Mesenchymal stem cell (in vitro differentiated cells and primary cell): ENCODE measurements around the gene PREB.

ENCODE experiments used
- DNase-seq: peaks from one replicate; pipeline ENCODE4 v3.0.0-alpha.2; 2013
- H2AFZ ChIP-seq: one replicate; pipeline ENCODE4 v1.6.1; 2013; ENCODE audit warnings: low read depth, mild to moderate bottlenecking, control low read depth, inconsistent platforms, low read length, moderate library complexity
- H2AK5ac ChIP-seq: 2 replicates; pipeline ENCODE4 v1.6.1; 2013; ENCODE audit warnings: low read length, moderate library complexity, mild to moderate bottlenecking, inconsistent platforms; ENCODE audit not compliant: severe bottlenecking
- H2BK120ac ChIP-seq: one replicate; pipeline ENCODE4 v1.6.1; 2013; ENCODE audit warnings: low read depth, mild to moderate bottlenecking, inconsistent platforms, low read length, moderate library complexity
- H2BK12ac ChIP-seq, 2 experiments: one replicate each; pipeline ENCODE4 v1.6.1; 2013; ENCODE audit warnings: inconsistent platforms in 2 of 2, low read length in 2 of 2, mild to moderate bottlenecking in 2 of 2, moderate library complexity in 2 of 2, control low read depth in 1 of 2
- H2BK15ac ChIP-seq: one replicate; pipeline ENCODE4 v1.6.1; 2013; ENCODE audit warnings: mild to moderate bottlenecking, low read depth, inconsistent platforms; ENCODE audit not compliant: poor library complexity, severe bottlenecking
- H2BK5ac ChIP-seq: 2 replicates; pipeline ENCODE4 v1.6.1; 2013; ENCODE audit warnings: low read depth, mild to moderate bottlenecking, low read length, control low read depth, inconsistent platforms; ENCODE audit not compliant: poor library complexity, severe bottlenecking
- H3K14ac ChIP-seq, 2 experiments: one replicate each; pipeline ENCODE4 v1.6.1; 2013; ENCODE audit warnings: inconsistent platforms in 2 of 2, low read length in 2 of 2, control low read depth in 1 of 2, mild to moderate bottlenecking in 1 of 2, moderate library complexity in 1 of 2
- H3K18ac ChIP-seq, 2 experiments: one replicate each; pipeline ENCODE4 v1.6.1; 2013; ENCODE audit warnings: inconsistent platforms in 2 of 2, low read length in 2 of 2, control low read depth in 1 of 2, low read depth in 1 of 2, mild to moderate bottlenecking in 1 of 2
- H3K23ac ChIP-seq, 2 experiments: one replicate each; pipeline ENCODE4 v1.6.1; 2013; ENCODE audit warnings: inconsistent platforms in 2 of 2, low read length in 2 of 2, mild to moderate bottlenecking in 2 of 2, moderate library complexity in 2 of 2, control low read depth in 1 of 2
- H3K27ac ChIP-seq: 2 replicates; pipeline ENCODE4 v1.5.1; 2013; ENCODE audit warnings: mild to moderate bottlenecking, moderate library complexity, low read length, control low read depth, inconsistent platforms; ENCODE audit not compliant: poor library complexity, severe bottlenecking
- H3K27me3 ChIP-seq, 2 experiments: 2 replicates each; pipeline versions ENCODE4 v1.6.1 to v1.7.0; 2013; ENCODE audit warnings: low read length in 2 of 2, mild to moderate bottlenecking in 2 of 2, moderate library complexity in 2 of 2, control low read depth in 1 of 2, inconsistent platforms in 1 of 2; ENCODE audit not compliant: control insufficient read depth in 1 of 2, insufficient read depth in 1 of 2
- H3K36me3 ChIP-seq, 2 experiments: 2 replicates each; pipeline versions ENCODE4 v1.6.1 to v1.7.0; 2013; ENCODE audit warnings: low read length in 2 of 2, control low read depth in 1 of 2, inconsistent platforms in 1 of 2, low read depth in 1 of 2, mild to moderate bottlenecking in 1 of 2; ENCODE audit not compliant: insufficient read depth in 2 of 2, control insufficient read depth in 1 of 2
- H3K4ac ChIP-seq, 2 experiments: one replicate each; pipeline ENCODE4 v1.6.1; 2013; ENCODE audit warnings: inconsistent platforms in 2 of 2, low read length in 2 of 2, mild to moderate bottlenecking in 2 of 2, moderate library complexity in 2 of 2, control low read depth in 1 of 2, low read depth in 1 of 2
- H3K4me1 ChIP-seq: 2 replicates; pipeline ENCODE4 v1.6.1; 2013; ENCODE audit warnings: low read depth, low read length, control low read depth; ENCODE audit not compliant: control insufficient read depth, insufficient read depth
- H3K4me2 ChIP-seq: 2 replicates; pipeline ENCODE4 v1.6.1; 2013; ENCODE audit warnings: low read length, mild to moderate bottlenecking, inconsistent platforms; ENCODE audit not compliant: poor library complexity, severe bottlenecking
- H3K4me3 ChIP-seq, 2 experiments: 2 replicates each; pipeline versions ENCODE4 v1.5.1 to v1.7.0; 2013; ENCODE audit warnings: low read length in 2 of 2, mild to moderate bottlenecking in 2 of 2, control low read depth in 1 of 2, low read depth in 1 of 2; ENCODE audit not compliant: insufficient read depth in 1 of 2
- H3K79me1 ChIP-seq: replicated peaks from 2 replicates; pipeline ENCODE4 v1.6.1; 2013; ENCODE audit warnings: mild to moderate bottlenecking, control low read depth, low read length, inconsistent platforms; ENCODE audit not compliant: poor library complexity, severe bottlenecking
- H3K9ac ChIP-seq: 2 replicates; pipeline ENCODE4 v1.7.0; 2013; ENCODE audit warnings: mild to moderate bottlenecking, low read length, moderate library complexity
- H3K9me3 ChIP-seq: 2 replicates; pipeline ENCODE4 v1.7.0; 2013; ENCODE audit warnings: mild to moderate bottlenecking, low read length; ENCODE audit not compliant: control insufficient read depth
- H4K8ac ChIP-seq: one replicate; pipeline ENCODE4 v1.6.1; 2013; ENCODE audit warnings: inconsistent platforms, mild to moderate bottlenecking, low read length, moderate library complexity
- H4K91ac ChIP-seq: one replicate; pipeline ENCODE4 v1.6.1; 2013; ENCODE audit warnings: mild to moderate bottlenecking, low read length, inconsistent platforms
- WGBS: methylation state at CpG from one replicate; pipeline ENCODE4 v1.1.7; 2013; ENCODE audit warnings: mixed read lengths; 5-methylcytosine and 5-hydroxymethylcytosine counted together

The PREB gene

GRCh38 chr2:27094353-27094984 is 40.0 kb downstream of the PREB start:
- Histone ChIP-seq H3K18ac (no peak overlapping the region), H2BK5ac (no peak overlapping the region), H3K4me1 (peaks cover 18% of the 10 kb centered on the region), H4K91ac (no peak overlapping the region), H2AFZ (no peak overlapping the region), H3K4me3 (no peak overlapping the region), H3K27me3 (peaks cover under 1 to 1% of the 10 kb centered on the region in 2 experiments), H3K9ac (no peak overlapping the region), H3K4me2 (no peak overlapping the region), H3K27ac (no peak overlapping the region), H3K14ac (no peak overlapping the region), H3K79me1 (no peaks in the 10 kb centered on the region), H3K4ac (no peak overlapping the region), H3K23ac (no peak overlapping the region), H2BK12ac (no peak overlapping the region), H3K9me3 (no peaks in the 10 kb centered on the region), H2BK120ac (no peak overlapping the region), H4K8ac (no peak overlapping the region), H2AK5ac (no peak overlapping the region), H3K36me3 (no peaks in the 10 kb centered on the region), H2BK15ac (no peak overlapping the region)
- DNase-seq: no peak
- 96% methylated on average over 24 of the region's 24 CpGs for WGBS

- Histone ChIP-seq H3K27ac (no peak overlapping the region), H3K9me3 (no peaks in the 10 kb centered on the region), H4K8ac (no peak overlapping the region), H2BK5ac (no peak overlapping the region), H4K91ac (peak overlapping the region; percentile 20), H3K9ac (no peak overlapping the region), H3K4me3 (no peak overlapping the region), H3K14ac (no peak overlapping the region), H2AK5ac (no peak overlapping the region), H2BK12ac (no peak overlapping the region), H3K79me1 (no peaks in the 10 kb centered on the region), H3K4ac (no peak overlapping the region), H3K18ac (no peak overlapping the region), H2BK15ac (no peak overlapping the region), H3K4me2 (no peak overlapping the region), H2BK120ac (no peak overlapping the region), H3K27me3 (peaks cover 0 to 5% of the 10 kb centered on the region in 2 experiments), H3K4me1 (peaks cover 17% of the 10 kb centered on the region), H3K23ac (no peak overlapping the region), H3K36me3 (no peaks in the 10 kb centered on the region), H2AFZ (no peak overlapping the region)
- 94% methylated on average over 6 of the region's 6 CpGs for WGBS
- no peak for DNase-seq
Measured at GRCh38 chr2:27093430-27094352, 40.7 kb downstream of the PREB start.

GRCh38 chr2:27092696-27093429 is 41.6 kb downstream of the PREB start:
- Histone ChIP-seq H4K8ac (no peak overlapping the region), H2BK12ac (no peak overlapping the region), H3K4ac (no peak overlapping the region), H3K23ac (no peak overlapping the region), H3K27me3 (peaks cover 0 to 8% of the 10 kb centered on the region in 2 experiments), H3K4me2 (no peak overlapping the region), H3K9ac (no peak overlapping the region), H2AK5ac (no peak overlapping the region), H3K27ac (no peak overlapping the region), H3K36me3 (no peaks in the 10 kb centered on the region), H3K14ac (peak overlapping the region in 1 of 2 experiments; percentile 69), H3K4me1 (peaks cover 17% of the 10 kb centered on the region), H2AFZ (no peak overlapping the region), H3K9me3 (no peaks in the 10 kb centered on the region), H3K18ac (no peak overlapping the region), H2BK15ac (no peak overlapping the region), H3K4me3 (no peak overlapping the region), H3K79me1 (no peaks in the 10 kb centered on the region), H4K91ac (peak overlapping the region; percentile 54), H2BK120ac (no peak overlapping the region), H2BK5ac (no peak overlapping the region)
- 69% methylated on average over 10 of the region's 10 CpGs for WGBS
- no peak for DNase-seq
